Retinal pigment epithelial cell (primary cell): ENCODE data around the gene ALDH7A1.

Source experiments
- DNase-seq: peaks from one replicate; pipeline ENCODE4 v3.0.0-alpha.2; 2010; ENCODE audit warnings: low read depth
- H3K4me3 ChIP-seq: 2 replicates; pipeline ENCODE4 v1.5.1; 2011; ENCODE audit warnings: mild to moderate bottlenecking, low read length, control low read depth, moderate library complexity
- CTCF ChIP-seq: conservative IDR thresholded peaks from 2 replicates; pipeline ENCODE4 v1.5.1; 2011; ENCODE audit warnings: low read depth, low read length, control low read depth, inconsistent platforms

ALDH7A1 gene

GRCh38 chr5:126516133-126516532 is 78.9 kb downstream of the ALDH7A1 start:
- DNase-seq: no peak
- TF ChIP-seq CTCF: no peak
- no peak overlapping the region for H3K4me3 ChIP-seq

GRCh38 chr5:126515337-126515736 is 79.7 kb downstream of the ALDH7A1 start:
- H3K4me3 ChIP-seq: no peak overlapping the region
- TF ChIP-seq CTCF: no peak
- DNase-seq: no peak

- TF ChIP-seq CTCF: no peak
- no peak for DNase-seq
- no peak overlapping the region for H3K4me3 ChIP-seq
Measured at GRCh38 chr5:126514558-126515141, 80.4 kb downstream of the ALDH7A1 start.

GRCh38 chr5:126514131-126514557 is 80.9 kb downstream of the ALDH7A1 start:
- no peak for DNase-seq
- H3K4me3 ChIP-seq: no peak overlapping the region
- no peak for TF ChIP-seq CTCF

GRCh38 chr5:126513703-126514102 is 81.3 kb downstream of the ALDH7A1 start:
- no peak for TF ChIP-seq CTCF
- no peak overlapping the region for H3K4me3 ChIP-seq
- DNase-seq: no peak

- TF ChIP-seq CTCF: no peak
- H3K4me3 ChIP-seq: no peak overlapping the region
- DNase-seq: no peak
Measured at GRCh38 chr5:126513302-126513701, 81.7 kb downstream of the ALDH7A1 start.

GRCh38 chr5:126512451-126512850 is 82.6 kb downstream of the ALDH7A1 start:
- no peak for TF ChIP-seq CTCF
- no peak for DNase-seq
- H3K4me3 ChIP-seq: no peak overlapping the region
